Calu3 (cell line): Measurements from ENCODE around the gene DNALI1. TPM values are rescaled to one million over a fixed set of nuclear protein-coding genes. Genes with fewer than 3 reads are reported as not detected.
A peak's percentile ranks its signal among the peaks of the same experiment; 100 is the strongest.

Experiments used
- BruUV-seq: library from RNA; stranded (reverse); fragments of 400-500 nt; replicated peaks from 2 replicates; lab custom pipeline; 2021; lab: Mats Ljungman, UMichigan
- CTCF ChIA-PET: fragments of 300-600 bp; sonication (Branson Sonifier 250); formaldehyde crosslinking; loops from one replicate; lab custom pipeline; 2022; ENCODE audit warnings: antibody characterized with exemption; lab: Charles Lee
- DNase-seq: peaks from one replicate; pipeline ENCODE4 v3.0.0; 2022
- H3K27ac Mint-ChIP-seq: one replicate; pipeline ENCODE4 v1.8.0; 2022; ENCODE audit warnings: mixed read lengths; ENCODE audit not compliant: unreplicated experiment
- H3K27me3 Mint-ChIP-seq: one replicate; pipeline ENCODE4 v1.8.0; 2022; ENCODE audit warnings: mixed read lengths; ENCODE audit not compliant: unreplicated experiment
- H3K36me3 Mint-ChIP-seq: one replicate; pipeline ENCODE4 v1.8.0; 2022; ENCODE audit warnings: mild to moderate bottlenecking, moderate library complexity, mixed read lengths; ENCODE audit not compliant: insufficient read depth, unreplicated experiment
- H3K4me1 Mint-ChIP-seq: one replicate; pipeline ENCODE4 v1.8.0; 2022; ENCODE audit warnings: mild to moderate bottlenecking, low read depth, mixed read lengths; ENCODE audit not compliant: unreplicated experiment
- H3K4me3 Mint-ChIP-seq: one replicate; pipeline ENCODE4 v1.8.0; 2022; ENCODE audit warnings: mild to moderate bottlenecking, low read depth, moderate library complexity, mixed read lengths; ENCODE audit not compliant: unreplicated experiment
- H3K9me3 Mint-ChIP-seq: one replicate; pipeline ENCODE4 v1.8.0; 2022; ENCODE audit warnings: low read depth, mixed read lengths; ENCODE audit not compliant: unreplicated experiment
- intact Hi-C: fragments of 100-400 bp; cut with micrococcal nuclease; formaldehyde crosslinking; loops from one replicate; pipeline ENCODE4 v1.10.0; 2022; ENCODE audit not compliant: unreplicated experiment
- total RNA-seq: library from RNA; stranded (reverse); gene quantifications from 2 replicates; pipeline ENCODE4 v1.2.3, GENCODE V29; 2022
- TF ChIP-seq, protein P1 (sequence below): fragments of 200-600 bp; IDR thresholded peaks from one replicate; pipeline ENCODE4 v1.8.0; 2022; ENCODE audit warnings: antibody characterized with exemption; ENCODE audit not compliant: unreplicated experiment

The DNALI1 gene
- total RNA-seq, 1 experiment from 2014 or later = 5.2 TPM

DNA sequence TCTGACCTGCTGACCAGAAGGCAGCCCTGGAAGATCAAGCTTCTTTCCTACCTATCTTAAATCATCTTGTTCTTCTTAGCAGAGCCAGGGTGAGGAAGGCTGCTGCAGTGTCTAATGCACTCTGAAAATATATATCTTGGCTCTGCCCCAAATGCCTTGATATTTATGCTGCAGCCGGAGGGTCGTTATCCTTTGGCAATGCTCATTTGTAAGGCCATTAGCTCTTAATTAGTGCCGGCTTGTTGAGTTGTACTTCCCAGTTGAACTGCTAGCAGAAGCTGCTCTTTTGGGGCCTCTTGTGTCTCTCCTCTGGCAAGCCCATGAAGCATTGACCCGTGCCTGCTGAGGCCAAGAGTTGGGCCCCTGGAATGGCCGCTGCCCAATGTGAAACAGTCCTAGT, 43.2 kb downstream of the DNALI1 start:
- BruUV-seq = no TSS peak
- H3K9me3 Mint-ChIP-seq = no peaks in the 10 kb centered on the region
- peaks cover 19% of the 10 kb centered on the region for H3K36me3 Mint-ChIP-seq
- CTCF ChIA-PET = no interaction called here
- DNase-seq = no peak
- H3K4me3 Mint-ChIP-seq = no peak overlapping the region
- H3K27ac Mint-ChIP-seq = no peak overlapping the region
- intact Hi-C loops = no loop called here
- H3K4me1 Mint-ChIP-seq = peaks cover 11% of the 10 kb centered on the region
- H3K27me3 Mint-ChIP-seq = peaks cover 18% of the 10 kb centered on the region
- TF ChIP-seq, protein P1, sequence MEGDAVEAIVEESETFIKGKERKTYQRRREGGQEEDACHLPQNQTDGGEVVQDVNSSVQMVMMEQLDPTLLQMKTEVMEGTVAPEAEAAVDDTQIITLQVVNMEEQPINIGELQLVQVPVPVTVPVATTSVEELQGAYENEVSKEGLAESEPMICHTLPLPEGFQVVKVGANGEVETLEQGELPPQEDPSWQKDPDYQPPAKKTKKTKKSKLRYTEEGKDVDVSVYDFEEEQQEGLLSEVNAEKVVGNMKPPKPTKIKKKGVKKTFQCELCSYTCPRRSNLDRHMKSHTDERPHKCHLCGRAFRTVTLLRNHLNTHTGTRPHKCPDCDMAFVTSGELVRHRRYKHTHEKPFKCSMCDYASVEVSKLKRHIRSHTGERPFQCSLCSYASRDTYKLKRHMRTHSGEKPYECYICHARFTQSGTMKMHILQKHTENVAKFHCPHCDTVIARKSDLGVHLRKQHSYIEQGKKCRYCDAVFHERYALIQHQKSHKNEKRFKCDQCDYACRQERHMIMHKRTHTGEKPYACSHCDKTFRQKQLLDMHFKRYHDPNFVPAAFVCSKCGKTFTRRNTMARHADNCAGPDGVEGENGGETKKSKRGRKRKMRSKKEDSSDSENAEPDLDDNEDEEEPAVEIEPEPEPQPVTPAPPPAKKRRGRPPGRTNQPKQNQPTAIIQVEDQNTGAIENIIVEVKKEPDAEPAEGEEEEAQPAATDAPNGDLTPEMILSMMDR = no peak

DNA sequence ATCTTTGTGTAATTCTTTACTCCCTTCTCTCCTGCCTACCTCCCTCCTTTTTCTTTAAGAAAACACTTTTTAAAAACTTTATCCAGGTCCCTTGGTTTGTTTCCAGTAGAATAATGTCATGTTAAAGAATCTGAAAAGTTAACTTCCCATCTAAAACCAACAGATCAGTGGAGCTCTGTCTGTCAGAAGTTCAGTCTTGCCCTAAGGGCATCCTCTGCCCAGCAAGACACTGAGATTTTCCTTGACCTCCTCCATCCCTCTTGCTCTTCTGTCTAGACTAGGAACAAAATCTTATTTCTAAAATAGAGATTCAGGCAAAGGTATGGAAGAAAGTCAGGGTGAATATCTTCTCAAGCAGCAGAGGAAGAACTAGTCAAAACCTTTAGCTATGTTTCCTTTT, 44.7 kb downstream of the DNALI1 start:
- peaks cover 3% of the 10 kb centered on the region for H3K4me1 Mint-ChIP-seq
- peaks cover 4% of the 10 kb centered on the region for H3K36me3 Mint-ChIP-seq
- DNase-seq = no peak
- no peaks in the 10 kb centered on the region for H3K9me3 Mint-ChIP-seq
- H3K27me3 Mint-ChIP-seq = peaks cover 18% of the 10 kb centered on the region
- TF ChIP-seq, protein P1 = no peak
- CTCF ChIA-PET = no interaction called here
- intact Hi-C loops = no loop called here
- no peak overlapping the region for H3K4me3 Mint-ChIP-seq
- no TSS peak for BruUV-seq
- no peak overlapping the region for H3K27ac Mint-ChIP-seq

DNA sequence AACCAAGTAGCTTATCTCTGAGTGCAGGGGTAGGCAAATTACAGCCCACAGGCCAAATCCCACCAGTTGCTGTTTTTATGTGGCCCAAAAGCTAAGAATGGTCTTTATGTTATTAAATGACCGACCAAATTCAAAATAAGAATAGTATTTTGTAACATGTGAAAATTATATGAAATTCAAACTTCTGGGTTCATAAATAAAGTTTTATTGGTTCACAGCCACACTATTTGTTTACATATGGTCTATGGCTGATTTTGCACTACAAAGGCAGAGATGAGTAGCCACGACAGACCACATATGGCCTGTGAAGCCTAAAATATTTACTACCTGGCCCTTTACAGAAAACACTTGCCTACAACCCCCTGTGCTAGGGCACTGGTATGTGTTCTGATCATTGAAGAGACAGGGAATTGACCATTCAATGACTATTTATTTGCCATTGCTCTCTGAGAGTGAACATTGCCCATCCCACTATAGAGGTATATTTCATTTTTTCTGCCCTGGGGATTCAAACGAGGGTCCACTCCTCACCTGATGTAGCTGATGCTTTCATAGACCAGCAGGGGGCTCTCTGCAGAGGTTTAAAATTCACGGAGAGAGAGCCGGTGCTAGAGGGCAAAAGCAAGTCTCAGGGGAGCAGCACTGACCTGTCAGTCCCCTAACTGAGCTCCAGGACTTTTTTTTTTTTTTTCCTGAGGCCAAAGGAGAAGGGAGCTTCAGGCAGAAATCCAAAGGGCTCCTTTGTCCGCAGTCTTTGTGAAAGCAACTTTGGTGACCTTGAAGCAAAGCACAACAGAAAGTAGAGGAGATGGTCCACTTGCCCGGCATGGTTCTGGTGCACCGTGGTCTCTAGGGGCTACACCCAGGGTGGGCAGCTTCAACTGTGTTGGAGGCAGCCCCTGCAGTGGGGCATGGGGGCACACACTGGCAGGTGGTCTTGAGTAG, 46.3 kb downstream of the DNALI1 start:
- TF ChIP-seq, protein P1 = peak; percentile 70
- intact Hi-C loops = loop anchor here (1.0 kb wide), 1 partner anchor 79 kb away; no protein-coding TSS in a partner anchor
- no peak overlapping the region for H3K4me3 Mint-ChIP-seq
- DNase-seq = peak; percentile 40
- H3K36me3 Mint-ChIP-seq = no peaks in the 10 kb centered on the region
- CTCF ChIA-PET = interaction anchor here (0.6 to 1.6 kb wide), 11 partner anchors 13 to 1009 kb away, joined by 3 to 8 read pairs (median 4); a partner anchor contains a TSS
- H3K27ac Mint-ChIP-seq = no peak overlapping the region
- H3K27me3 Mint-ChIP-seq = peaks cover 18% of the 10 kb centered on the region
- H3K4me1 Mint-ChIP-seq = no peaks in the 10 kb centered on the region
- BruUV-seq = no TSS peak
- H3K9me3 Mint-ChIP-seq = no peaks in the 10 kb centered on the region

DNA sequence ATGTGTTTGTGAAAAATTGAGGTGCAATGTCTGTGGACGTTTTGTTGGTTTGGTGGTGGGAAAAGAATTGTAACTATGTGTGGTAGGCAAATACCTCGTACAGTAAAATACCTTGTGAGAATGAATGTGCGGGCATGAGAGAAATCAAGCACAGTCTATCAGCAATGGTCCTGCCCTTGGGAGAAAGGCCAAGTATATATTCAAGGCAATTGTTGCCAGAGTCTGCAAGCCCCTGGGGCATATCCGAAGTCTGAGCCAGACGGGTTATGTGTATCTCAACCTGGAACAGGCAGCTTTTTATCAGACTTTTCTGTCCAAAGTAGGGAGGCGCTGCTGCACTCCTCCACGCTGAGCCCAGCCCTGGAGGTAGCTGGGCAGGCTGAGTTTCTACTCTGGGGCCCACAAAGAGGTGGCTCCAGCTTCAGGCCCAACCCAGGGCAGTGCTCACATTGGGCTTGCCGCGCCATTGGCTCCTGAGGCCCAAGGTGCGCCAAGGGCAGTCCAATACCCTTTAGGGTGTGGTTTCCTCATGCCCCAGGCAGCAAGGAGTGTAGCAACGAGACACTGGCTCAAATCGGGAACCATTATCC, 48.4 kb downstream of the DNALI1 start:
- H3K36me3 Mint-ChIP-seq = no peaks in the 10 kb centered on the region
- intact Hi-C loops = no loop called here
- H3K9me3 Mint-ChIP-seq = no peaks in the 10 kb centered on the region
- H3K27ac Mint-ChIP-seq = no peak overlapping the region
- CTCF ChIA-PET = interaction anchor here (0.5 kb wide), 1 partner anchor 1034 kb away, joined by 3 read pairs; no protein-coding TSS in a partner anchor
- no peaks in the 10 kb centered on the region for H3K4me1 Mint-ChIP-seq
- no peak for DNase-seq
- TF ChIP-seq, protein P1 = no peak
- H3K4me3 Mint-ChIP-seq = no peak overlapping the region
- peaks cover 18% of the 10 kb centered on the region for H3K27me3 Mint-ChIP-seq
- no TSS peak for BruUV-seq
